ENCODE data around the gene RPP25L.

GRCh38 chr9:34635556-34635955 is 23.7 kb upstream of the RPP25L start:
- no peak for TF ChIP-seq CTCF (IDR thresholded peaks at IDR 0.05; ENCODE audit: low read length)
- TF ChIP-seq EZH2 (optimal IDR thresholded peaks at IDR 0.05; ENCODE audit: low read depth, low read length), result no peak
- TF ChIP-seq EZH2phosphoT487 (IDR thresholded peaks at IDR 0.05; ENCODE audit: low read length), result no peak

Data from MM.1S (cell line).